GM19452 (cell line): ENCODE results near the gene DHCR7.

Experiments used
- ATAC-seq: cut with Tn5 transposase; IDR thresholded peaks from one replicate; pipeline ENCODE4 v1.9.1; 2021; ENCODE audit not compliant: unreplicated experiment

The DHCR7 gene

DNA sequence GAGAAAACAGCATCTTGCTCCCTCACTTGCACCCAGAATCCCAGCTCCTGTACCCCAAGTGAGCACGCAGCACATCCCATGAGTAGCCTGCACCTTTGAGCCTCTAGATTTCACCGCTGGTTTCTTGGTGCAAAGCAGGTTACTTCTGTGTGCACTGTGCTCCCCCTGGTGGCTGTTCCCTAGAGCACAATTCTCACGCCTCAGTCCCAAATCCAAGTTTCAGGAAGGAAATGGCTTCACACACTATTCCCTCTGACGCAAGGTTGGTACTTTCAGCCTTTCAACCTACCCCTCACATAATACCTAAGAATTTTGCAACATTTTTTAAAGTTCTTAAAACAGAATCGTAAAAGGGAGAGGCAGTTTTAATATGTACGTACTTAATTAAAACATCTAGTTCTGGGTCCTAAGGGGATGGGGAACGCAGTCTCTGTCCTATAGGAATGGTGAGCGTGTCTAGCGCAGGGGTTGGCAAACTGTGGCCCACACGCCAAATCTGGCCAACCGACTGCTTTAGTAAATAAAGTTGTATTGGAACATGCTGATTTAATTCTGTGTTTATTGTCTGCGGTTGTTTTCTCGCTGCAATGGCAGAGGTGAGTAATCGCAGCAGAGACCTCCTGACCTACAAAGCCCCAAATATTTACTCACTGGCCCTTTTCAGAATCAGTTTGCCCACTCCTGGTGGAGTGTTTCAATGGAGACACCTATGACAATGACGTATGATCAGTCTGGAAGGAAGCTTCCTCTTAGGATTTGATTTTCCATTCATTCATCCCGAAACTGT lies 27.5 kb downstream of the DHCR7 start:
- ATAC-seq, result no peak

DNA sequence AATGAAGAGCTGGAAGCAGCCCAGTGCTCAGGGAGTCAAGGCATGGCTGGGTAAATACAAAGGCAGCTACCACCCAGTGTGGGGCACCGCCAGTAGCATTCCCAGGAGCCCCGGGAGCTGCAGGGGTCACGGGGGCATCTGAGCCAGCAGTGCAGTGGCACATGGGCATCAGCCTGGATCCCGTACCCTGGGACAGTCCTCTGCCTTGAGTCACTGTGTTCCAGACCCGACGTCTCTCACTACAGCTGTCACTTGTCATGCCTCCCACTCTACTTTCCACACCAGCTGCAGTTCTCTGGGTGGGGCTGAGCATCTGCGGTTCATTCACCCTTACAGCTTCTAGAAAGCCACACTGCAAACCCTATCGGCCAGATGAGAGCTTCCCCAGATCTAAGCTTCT lies 29.6 kb downstream of the DHCR7 start:
- ATAC-seq, result peak; percentile 69

DNA sequence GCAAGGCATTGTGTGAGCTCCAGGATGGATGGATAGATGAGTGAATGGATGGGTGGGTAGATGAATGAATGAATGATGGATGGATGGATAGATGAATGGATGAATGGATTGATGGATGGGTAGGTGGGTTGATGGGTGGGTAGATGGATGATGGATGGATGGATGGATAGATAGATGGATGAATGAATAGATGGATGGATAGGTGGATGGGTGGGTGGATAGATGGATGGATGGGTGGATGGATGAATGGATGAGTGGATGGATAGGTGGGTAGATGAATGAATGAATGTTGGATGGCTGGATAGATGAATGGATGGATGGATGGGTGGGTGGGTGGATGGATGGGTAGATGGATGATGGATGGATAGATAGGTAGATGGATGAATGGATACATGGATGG lies 33.5 kb downstream of the DHCR7 start:
- ATAC-seq, result no peak

DNA sequence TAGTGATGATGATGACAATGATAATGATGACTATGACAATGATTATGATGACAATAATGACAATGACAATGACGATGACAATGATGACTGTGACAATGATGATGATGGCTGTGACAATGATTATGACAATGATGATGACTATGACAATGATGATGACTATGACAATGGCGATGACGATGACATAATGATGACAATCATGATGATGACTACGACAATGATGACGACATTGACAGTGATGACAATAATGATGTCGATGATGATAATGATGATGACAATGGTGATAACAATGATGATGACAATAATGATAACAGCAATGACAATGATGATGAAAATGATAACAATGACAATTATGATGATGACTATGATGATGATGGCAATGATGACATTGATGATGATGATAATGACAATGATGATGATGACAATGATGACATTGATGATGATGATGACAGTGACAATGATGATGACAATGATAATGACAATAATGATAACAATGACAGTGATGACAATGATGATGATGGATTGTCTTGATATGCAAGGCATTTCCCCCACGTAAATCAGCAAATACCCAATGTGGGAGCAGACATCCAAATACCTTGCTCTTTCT lies 37.7 kb downstream of the DHCR7 start:
- ATAC-seq, result no peak

DNA sequence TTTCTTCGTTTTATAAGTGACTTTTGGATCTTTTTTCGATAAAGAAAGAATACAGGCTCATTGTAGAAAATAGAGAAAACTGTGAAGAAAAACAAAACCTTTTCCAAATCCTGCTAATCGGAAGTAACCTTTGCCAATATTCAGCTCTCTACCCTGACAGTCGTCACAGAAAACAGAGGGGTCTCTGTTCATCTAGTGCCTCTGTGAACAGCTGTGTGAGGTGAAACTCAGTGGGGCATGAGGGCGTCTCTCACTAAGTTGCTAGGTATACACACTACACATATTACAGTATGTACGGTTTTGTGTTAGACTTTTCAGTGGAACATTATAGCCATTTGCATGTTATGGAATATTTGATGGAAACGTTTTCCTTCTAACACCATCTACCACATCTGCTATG lies 39.4 kb downstream of the DHCR7 start:
- ATAC-seq, result no peak

DNA sequence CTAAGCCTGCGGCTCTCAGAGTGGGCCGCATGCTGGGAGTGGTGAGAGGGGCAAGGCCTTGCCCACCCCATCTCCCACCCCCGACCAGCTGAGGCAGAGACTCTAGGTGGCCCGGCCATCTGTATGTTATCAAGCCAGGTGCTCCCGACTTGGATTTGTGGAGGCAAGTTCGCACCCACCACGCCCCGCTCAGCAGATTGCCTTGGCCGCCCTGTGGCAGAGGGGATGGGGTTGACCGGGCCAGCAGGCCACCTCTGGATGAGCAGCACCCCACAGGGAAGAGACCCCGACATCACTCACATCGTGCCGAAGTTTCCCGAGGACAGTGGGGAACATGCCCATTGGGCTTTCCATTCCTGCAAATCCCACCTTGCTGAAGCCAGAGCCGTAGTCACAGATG lies 40.8 kb downstream of the DHCR7 start:
- ATAC-seq, result no peak

DNA sequence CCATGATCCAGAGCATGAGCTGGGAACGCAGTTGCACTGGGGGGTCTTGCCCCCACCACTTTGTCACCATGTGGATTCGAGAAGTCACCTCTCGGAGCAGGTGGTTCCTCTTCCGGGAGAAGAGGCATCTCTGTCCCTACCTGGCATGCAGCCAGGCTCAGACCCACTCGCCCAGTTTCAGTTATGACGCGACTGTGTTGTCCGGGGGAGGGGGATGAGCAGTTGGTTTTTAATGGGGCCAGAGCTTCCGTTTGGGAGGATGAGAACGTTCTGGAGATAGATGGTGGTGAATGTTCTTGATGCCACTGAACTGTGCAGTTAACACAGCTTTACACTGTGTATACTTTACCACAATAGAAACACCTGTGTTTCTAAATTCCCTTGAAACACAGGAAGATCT lies 41.5 kb downstream of the DHCR7 start:
- ATAC-seq, result no peak

DNA sequence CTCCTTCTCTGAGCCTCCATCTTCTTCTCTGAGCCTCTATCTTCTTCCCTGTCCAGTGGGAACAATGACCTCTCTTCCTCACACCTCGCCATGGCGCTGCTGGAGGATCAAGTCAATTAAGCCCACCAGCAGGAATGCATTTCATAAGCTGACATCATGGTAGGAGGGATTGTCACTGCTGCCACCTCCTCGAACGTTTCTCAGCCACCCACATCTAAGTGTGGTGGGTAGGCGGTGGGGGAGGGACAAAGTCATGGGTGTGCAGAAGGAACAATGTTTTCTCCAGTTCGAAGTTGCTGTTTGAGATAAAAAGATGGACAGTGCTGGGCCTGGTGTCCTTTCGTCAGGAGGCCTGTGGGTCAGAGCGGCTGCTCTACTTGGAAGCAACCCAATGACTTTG lies 44.0 kb downstream of the DHCR7 start:
- no peak for ATAC-seq

DNA sequence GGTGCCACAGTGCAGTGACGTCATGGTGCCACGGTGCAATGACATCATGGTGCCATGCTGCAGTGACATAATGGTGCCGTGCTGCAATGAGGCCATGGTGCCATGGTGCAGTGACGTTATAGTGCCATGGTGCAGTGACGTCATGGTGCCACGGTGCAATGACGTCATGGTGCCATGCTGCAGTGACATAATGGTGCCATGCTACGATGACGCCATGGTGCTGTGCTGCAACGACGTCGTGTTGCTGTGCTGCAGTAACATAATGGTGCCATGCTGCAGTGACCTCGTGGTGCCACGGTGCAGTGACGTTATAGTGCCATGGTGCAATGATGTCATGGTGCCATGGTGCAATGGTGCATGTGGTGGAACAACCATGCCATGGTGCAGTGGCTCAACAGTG lies 45.3 kb downstream of the DHCR7 start:
- ATAC-seq, result no peak

DNA sequence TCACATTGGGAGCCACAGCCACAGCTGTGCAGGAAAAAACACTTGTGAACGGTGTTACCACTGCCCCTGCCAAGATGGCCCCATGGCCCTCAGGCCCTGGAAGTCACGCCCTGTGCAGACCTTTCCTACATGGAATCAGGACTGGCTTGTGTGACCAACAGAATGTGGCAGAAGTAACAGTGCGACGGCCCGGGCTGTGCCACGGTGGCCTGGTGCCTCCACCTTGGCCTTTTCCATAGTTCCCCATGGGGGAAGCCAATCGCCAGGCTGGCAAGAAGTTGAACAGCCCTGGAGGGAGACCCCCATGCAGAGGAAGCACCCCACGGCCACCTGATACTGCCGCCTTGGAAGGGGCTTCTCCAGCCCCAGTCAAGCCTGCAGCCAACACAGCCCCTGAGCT lies 48.0 kb downstream of the DHCR7 start:
- ATAC-seq, result no peak

DNA sequence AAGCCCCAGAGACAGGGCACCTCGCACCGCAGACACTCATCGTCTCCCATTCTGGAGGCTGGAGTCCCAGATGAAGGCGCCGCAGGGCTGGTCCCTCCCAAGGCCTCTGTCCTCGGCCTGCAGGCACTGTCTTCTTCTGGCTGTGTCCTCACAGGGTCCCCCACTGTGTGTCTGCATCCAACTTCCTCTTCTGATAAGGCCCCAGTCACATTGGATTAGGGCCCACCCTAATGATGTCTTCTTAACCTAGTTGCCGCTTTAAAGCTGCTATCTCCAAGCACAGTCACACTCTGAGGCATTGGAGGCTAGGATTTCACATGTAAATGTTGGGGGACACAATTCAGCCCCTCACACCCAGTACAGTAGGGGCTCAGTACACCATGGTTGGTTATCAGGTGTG lies 48.9 kb downstream of the DHCR7 start:
- no peak for ATAC-seq

DNA sequence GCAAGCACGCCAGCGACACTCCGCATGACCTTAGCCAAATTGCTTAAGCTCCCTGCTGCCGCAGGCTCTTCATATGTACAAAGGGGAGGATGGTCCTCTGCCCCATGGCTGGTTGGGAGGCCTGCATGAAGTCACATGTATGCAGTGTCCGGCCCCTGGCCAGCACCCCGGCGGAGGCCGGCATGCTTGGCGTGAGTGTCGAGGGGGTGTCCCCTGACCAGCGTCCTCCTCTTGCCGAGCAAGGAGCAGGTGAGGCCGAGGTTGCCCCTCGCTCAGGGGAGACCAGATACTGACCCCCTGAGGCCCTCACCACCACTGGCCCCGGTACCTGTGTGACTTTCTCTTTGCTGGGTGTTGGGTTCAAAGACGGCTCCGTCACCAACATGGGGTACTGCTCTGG lies 50.2 kb downstream of the DHCR7 start:
- no peak for ATAC-seq

DNA sequence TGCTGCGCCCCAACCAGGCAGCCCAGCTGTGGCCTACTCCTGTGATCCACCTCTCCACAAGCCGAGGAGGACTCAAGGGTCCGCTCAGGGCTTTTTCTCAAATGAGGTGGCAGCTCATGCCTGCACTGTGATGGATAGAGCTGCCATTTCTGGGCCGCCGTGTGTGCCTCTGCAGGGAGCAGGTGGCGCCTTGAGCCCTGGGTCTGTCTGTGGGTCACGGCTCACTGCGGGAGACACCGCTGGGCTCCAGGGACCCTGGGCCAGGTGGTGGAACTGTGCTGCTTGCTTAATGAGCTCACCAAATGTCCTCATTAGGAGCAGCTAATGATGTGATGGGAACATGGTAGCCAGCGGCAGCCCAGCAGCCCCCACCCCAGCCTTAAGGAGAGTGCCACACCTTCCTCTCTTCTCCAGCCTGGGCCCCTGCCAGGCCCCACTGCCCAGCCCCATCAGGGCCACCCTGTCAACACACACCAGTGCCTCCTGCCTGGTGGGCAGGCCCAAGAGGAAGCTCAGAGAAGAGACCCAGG lies 50.8 kb downstream of the DHCR7 start:
- no peak for ATAC-seq

DNA sequence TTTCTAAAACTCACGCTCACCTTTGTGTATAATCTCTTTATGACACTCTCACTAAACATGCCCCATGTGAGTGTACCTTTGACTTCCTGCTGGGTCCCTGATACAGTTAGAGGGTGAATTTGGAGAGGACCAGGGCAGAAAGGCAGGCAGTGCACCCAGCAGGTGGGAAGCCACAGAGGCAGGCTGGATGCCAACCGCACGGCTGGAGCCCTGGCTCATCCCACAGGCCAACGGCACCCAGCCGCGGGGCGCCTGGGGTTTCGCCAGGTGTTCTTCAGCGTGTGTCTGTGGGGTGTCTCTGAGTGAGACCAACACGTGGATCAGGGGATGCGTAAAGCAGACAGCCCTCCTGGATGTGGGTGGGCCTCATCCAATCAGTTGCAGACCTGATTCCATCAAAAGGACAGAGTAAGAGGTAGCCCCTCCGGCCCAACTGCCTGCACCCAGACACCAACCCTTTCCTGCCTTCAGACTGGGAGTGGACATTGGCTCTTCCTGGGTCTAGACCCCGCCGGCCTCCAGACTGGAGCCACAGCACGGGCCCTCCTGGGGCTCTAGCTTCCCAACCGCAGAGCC lies 51.6 kb downstream of the DHCR7 start:
- no peak for ATAC-seq

DNA sequence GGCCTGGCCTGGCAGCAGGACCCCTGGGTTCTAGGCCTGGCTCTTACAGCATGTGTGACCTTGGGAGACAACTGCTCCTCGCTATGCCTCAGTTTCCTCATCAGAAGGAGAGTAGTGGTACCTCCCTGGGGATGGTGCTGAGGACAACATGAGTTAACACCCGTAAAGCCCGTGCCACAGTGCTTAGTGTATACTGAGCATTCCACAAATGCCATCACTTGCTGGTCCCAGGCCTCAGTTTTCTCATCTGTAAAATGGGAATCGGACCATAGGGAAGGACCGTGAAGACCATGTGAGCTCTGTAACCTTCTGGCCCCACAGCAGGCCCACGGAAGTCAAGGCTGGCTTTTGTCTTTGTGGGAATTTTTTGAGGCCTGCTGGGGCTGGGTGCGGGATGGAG lies 52.4 kb downstream of the DHCR7 start:
- no peak for ATAC-seq

DNA sequence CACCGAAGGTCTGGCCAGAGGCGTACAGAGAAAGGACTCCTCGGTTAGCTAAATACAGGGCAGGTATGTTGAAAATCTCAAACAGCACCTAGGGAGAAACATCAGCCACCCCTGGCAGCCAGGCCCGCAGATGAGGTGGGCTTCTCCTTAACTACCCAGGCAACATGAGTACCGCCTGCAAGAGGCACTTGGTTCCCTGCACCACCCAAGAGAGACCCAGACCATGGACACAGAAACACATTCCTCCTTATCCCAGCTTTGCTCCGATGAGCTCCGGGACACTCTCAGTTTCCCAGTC lies 53.0 kb downstream of the DHCR7 start:
- ATAC-seq, result no peak

DNA sequence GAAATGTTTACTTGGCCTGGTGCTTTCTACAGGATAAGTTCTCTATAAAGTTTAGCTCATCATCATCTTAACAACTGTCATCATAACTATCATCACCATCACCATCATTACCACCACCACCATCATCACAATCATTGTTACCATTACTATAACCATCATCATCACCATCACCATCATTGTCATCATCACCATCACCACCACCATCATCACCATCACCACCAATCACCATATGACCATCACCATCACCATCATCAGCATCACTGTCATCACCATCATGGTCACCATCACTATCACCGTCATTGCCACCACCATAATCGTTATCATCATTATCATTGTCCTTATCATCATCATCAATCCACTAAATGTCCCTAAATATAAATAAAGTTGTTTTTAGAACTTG lies 54.9 kb downstream of the DHCR7 start:
- no peak for ATAC-seq

DNA sequence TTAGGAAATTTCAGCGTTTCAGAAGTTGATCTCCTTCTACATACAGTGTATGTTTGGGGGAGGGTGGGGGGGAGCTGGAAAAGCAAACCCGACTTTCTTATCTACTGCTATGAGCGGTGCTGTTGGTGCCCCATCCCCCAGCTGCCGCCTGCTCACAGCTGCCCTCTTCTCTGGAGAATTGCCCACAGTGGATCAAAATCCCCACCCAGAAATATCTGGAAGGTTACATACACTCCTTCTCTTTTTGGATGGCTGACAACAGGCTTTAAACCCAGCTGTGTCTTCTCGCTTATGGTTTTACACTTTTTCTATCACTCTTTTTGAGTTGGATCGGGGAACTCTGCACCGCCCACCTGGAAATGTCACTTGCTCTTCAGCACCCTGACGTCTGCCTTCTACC lies 56.4 kb downstream of the DHCR7 start:
- no peak for ATAC-seq

DNA sequence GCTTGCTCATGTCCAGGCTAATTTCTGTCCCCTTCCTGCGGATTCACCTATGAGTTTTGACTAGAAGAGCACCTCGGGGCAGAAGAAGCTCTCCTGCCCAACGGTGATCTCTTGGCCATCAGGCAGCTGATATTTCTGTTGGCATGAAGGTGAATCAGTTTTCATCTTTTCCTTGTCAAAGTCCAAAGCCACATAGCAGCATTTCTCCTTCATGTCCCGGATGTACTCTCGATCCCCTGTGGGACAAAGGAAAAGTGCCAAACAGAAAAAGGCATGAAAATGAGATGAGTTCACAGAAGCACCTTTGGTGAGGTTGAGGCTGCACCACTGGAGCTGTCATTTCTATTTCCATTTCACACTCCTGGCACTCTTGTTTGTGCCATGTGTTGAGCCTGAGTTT lies 56.8 kb downstream of the DHCR7 start:
- no peak for ATAC-seq

DNA sequence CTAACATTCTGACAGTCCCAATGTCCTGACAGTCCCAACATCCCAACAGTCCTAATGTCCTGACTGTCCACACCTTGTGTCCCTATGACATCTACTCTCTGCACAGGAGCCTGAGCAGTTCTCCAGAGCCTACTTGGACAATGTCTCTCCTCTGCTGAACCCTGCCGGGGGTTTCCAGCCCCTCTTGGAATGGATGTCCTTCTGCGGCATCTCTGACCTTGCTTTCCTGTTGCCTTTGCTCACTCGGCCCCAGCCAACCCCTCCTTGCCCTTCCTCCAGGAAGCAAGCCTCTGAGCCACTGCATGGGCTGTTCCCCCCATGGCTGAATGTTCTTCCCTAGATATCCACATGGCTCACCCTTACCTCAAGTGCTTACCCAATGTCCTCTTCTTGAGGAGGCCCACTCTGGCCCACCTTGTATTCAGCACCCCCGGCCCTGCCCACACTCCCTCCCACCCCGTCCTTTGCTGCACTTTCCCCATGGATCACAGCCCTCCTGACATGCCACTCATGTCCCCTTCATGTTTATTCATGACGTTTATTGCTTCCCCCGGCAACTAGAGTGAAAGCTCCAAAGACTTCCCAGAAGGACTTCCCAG lies 59.5 kb downstream of the DHCR7 start:
- no peak for ATAC-seq

DNA sequence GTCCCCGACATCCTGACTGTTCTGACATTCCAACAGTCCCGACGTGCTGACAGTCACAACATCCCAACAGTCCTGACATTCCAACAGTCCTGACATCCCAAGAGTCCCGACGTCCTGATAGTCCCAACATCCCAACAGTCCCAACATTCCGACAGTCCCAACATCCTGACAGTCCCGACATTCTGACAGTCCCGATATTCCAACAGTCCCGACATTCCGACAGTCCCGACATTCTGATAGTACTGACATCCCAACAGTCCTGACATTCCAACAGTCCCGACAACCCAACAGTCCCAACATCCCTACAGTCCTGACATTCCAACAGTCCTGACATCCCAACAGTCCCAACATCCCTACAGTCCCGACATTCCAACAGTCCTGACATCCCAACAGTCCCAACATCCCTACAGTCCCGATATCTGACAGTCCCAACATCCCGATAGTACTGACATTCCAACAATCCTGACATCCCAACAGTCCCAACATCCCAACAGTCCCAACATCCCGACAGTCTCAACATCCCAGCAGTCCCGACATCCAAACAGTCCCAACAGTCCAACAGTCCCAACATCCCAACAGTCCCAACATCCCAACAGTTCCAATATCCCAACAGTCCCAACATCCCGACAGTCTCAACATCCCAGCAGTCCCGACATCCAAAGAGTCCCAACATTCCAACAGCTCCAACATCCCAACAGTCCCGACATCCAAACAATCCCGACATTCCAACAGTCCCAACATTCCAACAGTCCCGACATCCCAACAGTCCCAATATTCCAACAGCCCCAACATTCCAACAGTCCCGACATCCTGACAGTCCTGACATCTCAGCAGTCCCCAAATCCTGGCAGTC lies 60.2 kb downstream of the DHCR7 start:
- ATAC-seq, result no peak
